Kidney (tissue), 14 donors: Measurements from ENCODE around the gene PSMA2. TPM values are rescaled to one million over a fixed set of nuclear protein-coding genes. Genes with fewer than 3 reads are reported as not detected.

ENCODE experiments used
- DNase-seq, 5 donors: peaks; one replicate each; pipeline ENCODE4 v3.0.0-alpha.2; 2013 to 2020
- FAIRE-seq: peaks from 2 replicates; lab custom pipeline; 2012; peaks lifted over from hg19 to GRCh38; lab: Jason Lieb, UNC
- H3K27ac ChIP-seq, 2 donors: one replicate each; pipeline ENCODE4 v1.7.0; 2013; ENCODE audit warnings: low read depth in 2 of 2, low read length in 2 of 2, inconsistent platforms in 1 of 2
- H3K27me3 ChIP-seq: one replicate; pipeline ENCODE4 v1.7.1; 2013; ENCODE audit warnings: low read length, inconsistent platforms; ENCODE audit not compliant: control insufficient read depth, insufficient read depth
- H3K36me3 ChIP-seq, 3 donors: one replicate each; pipeline versions ENCODE4 v1.7.0 to v1.7.1; 2013; ENCODE audit warnings: low read length in 3 of 3, control low read depth in 1 of 3, inconsistent platforms in 1 of 3; ENCODE audit not compliant: insufficient read depth in 3 of 3, control insufficient read depth in 2 of 3
- H3K4me1 ChIP-seq, 3 donors: one replicate each; pipeline versions ENCODE4 v1.7.0 to v1.7.1; 2013; ENCODE audit warnings: low read length in 3 of 3, inconsistent platforms in 1 of 3, low read depth in 1 of 3; ENCODE audit not compliant: control insufficient read depth in 2 of 3, insufficient read depth in 2 of 3
- H3K4me3 ChIP-seq, 3 donors: one replicate each; pipeline versions ENCODE4 v1.7.0 to v1.8.1; 2013; ENCODE audit warnings: low read length in 3 of 3, control low read depth in 1 of 3, inconsistent platforms in 1 of 3
- H3K9ac ChIP-seq, 3 donors: one replicate each; pipeline versions ENCODE4 v1.7.0 to v1.7.1; 2013; ENCODE audit warnings: low read length in 3 of 3, control low read depth in 1 of 3, inconsistent platforms in 1 of 3
- H3K9me3 ChIP-seq, 3 donors: one replicate each; pipeline versions ENCODE4 v1.7.0 to v1.7.1; 2013; ENCODE audit warnings: low read length in 3 of 3, control low read depth in 1 of 3, inconsistent platforms in 1 of 3; ENCODE audit not compliant: control insufficient read depth in 2 of 3, insufficient read depth in 1 of 3
- intact Hi-C: fragments of 100-400 bp; cut with DNase I; formaldehyde crosslinking; loops from one replicate; pipeline ENCODE4 v1.11.1; 2022
- polyA plus RNA-seq: library from polyadenylated mRNA; stranded (reverse); fragments of 350-450 nt; fragmentation: Illumina TruSeq; extraction: RNeasy Lipid Tissue Mini Kit (QIAGEN cat#74804); gene quantifications from one replicate; pipeline ENCODE4 v1.2.3, GENCODE V29; 2014; ENCODE audit warnings: low read depth, low replicate concordance; ENCODE audit not compliant: insufficient read depth
- total RNA-seq: library from RNA; stranded (reverse); fragmentation: NEBNext Ultra II Directional; extraction: Animal tissue kit (Norgen Biotek cat#: 25700); gene quantifications from one replicate; pipeline ENCODE4 v1.2.1, GENCODE V29; 2021
- TF ChIP-seq, protein P1 (sequence below): IDR thresholded peaks from 3 replicates; pipeline ENCODE4 v1.5.1; 2012; ENCODE audit warnings: mild to moderate bottlenecking, moderate library complexity, borderline replicate concordance; ENCODE audit not compliant: insufficient read depth; ENCODE audit errors: extremely low read depth
- donor health status: control.
- donor health status: control.
- donor health status: control.
- donor health status: control.
- donor health status: control.
- donor health status: DM: yes; HTN: yes; CAD: no.
- donor health status: Normal renal cell carcinoma (clear cell type).

The PSMA2 gene
- total and polyA plus RNA-seq, 2 donors from 2014 or later, result 60.5 to 202 TPM

DNA sequence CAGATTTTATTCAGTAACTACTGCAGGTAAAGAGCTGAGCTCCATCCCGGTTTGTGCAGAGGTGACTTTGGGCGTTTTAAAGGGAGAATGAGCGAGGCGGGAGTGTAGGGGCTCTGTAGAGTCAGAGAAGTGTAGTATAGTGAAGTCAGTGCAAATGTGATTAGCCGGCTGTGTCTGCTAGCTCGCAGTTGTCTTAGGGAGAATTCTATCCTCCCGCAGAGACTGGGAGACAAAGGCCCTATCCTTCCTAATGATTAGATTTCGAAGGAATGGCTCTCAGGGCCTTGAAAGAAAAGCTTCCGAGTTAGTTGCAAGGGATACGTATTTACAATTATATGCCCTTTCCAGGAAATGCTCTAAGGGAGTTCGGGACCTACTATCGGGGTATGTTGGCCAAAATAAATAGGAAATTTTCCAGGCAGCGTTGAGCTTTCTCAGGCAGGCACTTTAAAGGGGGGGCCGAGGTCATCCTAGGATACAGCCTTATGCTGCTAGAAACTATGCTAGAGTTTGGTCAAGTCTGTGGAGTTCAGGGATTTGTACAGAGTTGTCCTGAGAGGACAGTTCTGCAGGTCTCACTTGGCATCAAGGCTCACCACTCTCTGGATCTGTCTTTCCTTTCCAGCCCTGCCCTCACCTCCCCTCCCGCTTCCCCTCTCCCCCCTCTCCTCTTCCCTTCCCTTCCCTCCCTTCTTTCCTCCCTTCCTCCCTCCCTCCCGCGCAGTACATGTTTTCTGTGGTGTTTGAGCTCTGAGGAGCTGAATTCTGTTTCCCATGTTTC, 1.0 kb upstream of the PSMA2 start:
- intact Hi-C loops, result no loop called here
- Histone ChIP-seq H3K27me3 (no peaks in the 10 kb centered on the region), H3K27ac (peak overlapping the region; percentile 61 to 79), H3K9me3 (no peaks in the 10 kb centered on the region), H3K4me1 (peaks cover 3 to 13% (median 5%) of the 10 kb centered on the region in 3 donors), H3K9ac (peak overlapping the region; percentile 52 to 92 (median 84)), H3K36me3 (peaks cover 14 to 16% (median 14%) of the 10 kb centered on the region in 3 donors), H3K4me3 (peak overlapping the region; percentile 90 to 96 (median 95))
- FAIRE-seq (no peak), DNase-seq (peak in 4 of 5 donors; percentile 40 to 80 (median 64))
- TF ChIP-seq, protein P1, sequence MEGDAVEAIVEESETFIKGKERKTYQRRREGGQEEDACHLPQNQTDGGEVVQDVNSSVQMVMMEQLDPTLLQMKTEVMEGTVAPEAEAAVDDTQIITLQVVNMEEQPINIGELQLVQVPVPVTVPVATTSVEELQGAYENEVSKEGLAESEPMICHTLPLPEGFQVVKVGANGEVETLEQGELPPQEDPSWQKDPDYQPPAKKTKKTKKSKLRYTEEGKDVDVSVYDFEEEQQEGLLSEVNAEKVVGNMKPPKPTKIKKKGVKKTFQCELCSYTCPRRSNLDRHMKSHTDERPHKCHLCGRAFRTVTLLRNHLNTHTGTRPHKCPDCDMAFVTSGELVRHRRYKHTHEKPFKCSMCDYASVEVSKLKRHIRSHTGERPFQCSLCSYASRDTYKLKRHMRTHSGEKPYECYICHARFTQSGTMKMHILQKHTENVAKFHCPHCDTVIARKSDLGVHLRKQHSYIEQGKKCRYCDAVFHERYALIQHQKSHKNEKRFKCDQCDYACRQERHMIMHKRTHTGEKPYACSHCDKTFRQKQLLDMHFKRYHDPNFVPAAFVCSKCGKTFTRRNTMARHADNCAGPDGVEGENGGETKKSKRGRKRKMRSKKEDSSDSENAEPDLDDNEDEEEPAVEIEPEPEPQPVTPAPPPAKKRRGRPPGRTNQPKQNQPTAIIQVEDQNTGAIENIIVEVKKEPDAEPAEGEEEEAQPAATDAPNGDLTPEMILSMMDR, result no peak

GRCh38 chr7:42931447-42931833, 534 bp downstream of the PSMA2 start:
- intact Hi-C loops, result no loop called here
- no peak for FAIRE-seq

DNA sequence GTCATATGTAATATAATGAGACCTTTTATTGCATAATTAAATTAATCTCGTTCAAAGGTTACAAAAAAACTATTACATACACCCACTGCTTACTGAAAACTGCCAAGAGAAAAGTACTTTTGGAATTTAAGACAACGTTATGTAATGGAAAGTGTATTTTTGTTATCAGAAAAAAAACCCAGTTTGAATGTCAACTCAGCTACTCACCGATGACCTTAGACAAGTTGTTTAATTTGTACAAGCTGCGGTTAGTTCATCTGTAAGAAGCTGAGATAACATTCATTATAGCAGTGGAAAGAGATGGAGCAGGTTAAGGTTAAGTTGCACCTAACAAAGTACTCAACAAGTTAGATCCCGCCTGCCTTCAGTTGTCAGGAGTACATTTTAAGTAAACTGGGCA, 1.1 kb downstream of the PSMA2 start:
- no peaks in the 10 kb centered on the region for H3K27me3 ChIP-seq
- no peaks in the 10 kb centered on the region for H3K9me3 ChIP-seq
- DNase-seq (no peak), FAIRE-seq (no peak)
- peak overlapping the region; percentile 87 to 97 (median 96) for H3K4me3 ChIP-seq
- H3K36me3 ChIP-seq, result peaks cover 3 to 15% (median 7%) of the 10 kb centered on the region in 3 donors
- peaks cover 3 to 13% (median 5%) of the 10 kb centered on the region in 3 donors for H3K4me1 ChIP-seq
- peak overlapping the region; percentile 2 to 95 (median 94) for H3K9ac ChIP-seq
- TF ChIP-seq, protein P1, result no peak
- intact Hi-C loops, result no loop called here
- H3K27ac ChIP-seq, result no peak overlapping the region

More at GRCh38 chr7:42931447-42931833, 534 bp downstream of the PSMA2 start:
- Histone ChIP-seq H3K9ac (peak overlapping the region; percentile 68 to 95 (median 94)), H3K36me3 (peaks cover 5 to 17% (median 10%) of the 10 kb centered on the region in 3 donors), H3K9me3 (no peaks in the 10 kb centered on the region), H3K4me3 (peak overlapping the region; percentile 87 to 97 (median 96)), H3K27ac (peak overlapping the region; percentile 29 to 66), H3K4me1 (peaks cover 3 to 13% (median 5%) of the 10 kb centered on the region in 3 donors), H3K27me3 (no peaks in the 10 kb centered on the region)
- TF ChIP-seq, protein P1, result no peak
- peak in 1 of 5 donors; percentile 30 for DNase-seq
